ENCODE results near the gene TRABD2B. TPM values are rescaled to one million over a fixed set of nuclear protein-coding genes. Genes with fewer than 3 reads are reported as not detected.

Gene TRABD2B
- total and polyA plus RNA-seq, 2 donors (not counting 3 experiments of a cell fraction or from before 2014, with no cell fraction given) = not detected

DNA sequence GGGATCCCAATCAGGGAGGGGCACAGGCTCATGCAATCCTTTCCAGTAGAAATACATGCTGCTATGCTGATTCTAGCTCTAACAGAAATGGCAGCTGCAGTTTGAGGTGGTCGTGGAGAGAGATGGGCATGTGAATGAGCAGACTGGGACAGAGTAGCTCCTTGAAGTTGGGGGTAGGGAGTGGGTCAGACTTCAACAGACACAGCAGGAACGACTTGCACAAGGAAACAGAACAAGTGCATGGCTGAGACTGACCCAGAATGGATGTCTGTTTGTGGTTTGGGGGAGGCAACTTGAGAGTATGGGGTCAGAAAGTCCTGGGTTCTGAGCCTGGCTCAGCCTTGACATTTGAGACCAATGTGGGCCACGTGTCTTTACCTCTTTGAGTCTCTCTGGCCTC, 25.1 kb upstream of the TRABD2B start:
- Histone ChIP-seq H3K9me3 (replicated peaks; ENCODE audit: control insufficient read depth, insufficient read depth, low read length) (no peaks in the 10 kb centered on the region), H2AFZ (ENCODE audit: low read depth, low read length) (no peak overlapping the region), H3K9me1 (replicated peaks; ENCODE audit: control insufficient read depth, extremely low read depth, insufficient read depth, low read length) (no peaks in the 10 kb centered on the region), H3K27ac (ENCODE audit: insufficient read depth, low read depth, low read length) (no peak overlapping the region), H3K36me3 (ENCODE audit: control insufficient read depth in 2 of 2, extremely low read depth in 1 of 2, insufficient read depth in 2 of 2, low read length in 2 of 2) (no peaks in the 10 kb centered on the region), H4K20me1 (replicated peaks; ENCODE audit: control insufficient read depth, extremely low read depth, insufficient read depth, low read length) (no peaks in the 10 kb centered on the region), H3K9ac (replicated peaks; ENCODE audit: extremely low read depth, insufficient read depth, low read length) (no peak overlapping the region), H3K79me2 (ENCODE audit: control insufficient read depth, insufficient read depth, low read length) (no peaks in the 10 kb centered on the region), H3K4me3 (replicated peaks in 1 of 3; ENCODE audit: insufficient read depth in 1 of 3, low read depth in 1 of 3, low read length in 3 of 3) (no peak overlapping the region), H3K4me2 (ENCODE audit: insufficient read depth, low read length) (no peak overlapping the region), H3K4me1 (ENCODE audit: control insufficient read depth, extremely low read depth, insufficient read depth, low read length) (no peaks in the 10 kb centered on the region), H3K27me3 (ENCODE audit: control insufficient read depth in 2 of 2, insufficient read depth in 2 of 2, low read length in 2 of 2) (no peaks in the 10 kb centered on the region)
- ChIA-PET POLR2A (no interaction called here), CTCF (no interaction called here)
- dilution Hi-C loops (cut with MboI; ENCODE audit: extremely low pct_ligation_motif_present, low sequenced_read_pairs) (no loop called here), intact Hi-C loops (cut with micrococcal nuclease) (no loop called here)
- no peak for FAIRE-seq
- BruUV-seq (replicated peaks) = no TSS peak
- no peak for DNase-seq (ENCODE audit: low read depth, low spot score)
- TF ChIP-seq FOS (IDR thresholded peaks at IDR 0.05; ENCODE audit: borderline replicate concordance, insufficient read depth, low read length) (no peak), CTCF (IDR thresholded peaks at IDR 0.05; ENCODE audit: extremely low read depth in 1 of 2, insufficient read depth in 1 of 2, low read depth in 1 of 2, low read length in 2 of 2) (no peak), MYC (IDR thresholded peaks at IDR 0.05; ENCODE audit: low read depth, low read length) (no peak), JUN (IDR thresholded peaks at IDR 0.05; ENCODE audit: borderline replicate concordance, insufficient read depth, insufficient read length, low read depth) (no peak), POLR2A (IDR thresholded peaks at IDR 0.05; ENCODE audit: low read depth, low read length) (no peak), EZH2 (IDR thresholded peaks at IDR 0.05; ENCODE audit: borderline replicate concordance, low read depth, low read length, severe bottlenecking) (no peak)

- Histone ChIP-seq H3K9me1 (replicated peaks; ENCODE audit: control insufficient read depth, extremely low read depth, insufficient read depth, low read length) (no peaks in the 10 kb centered on the region), H3K79me2 (ENCODE audit: control insufficient read depth, insufficient read depth, low read length) (no peaks in the 10 kb centered on the region), H4K20me1 (replicated peaks; ENCODE audit: control insufficient read depth, extremely low read depth, insufficient read depth, low read length) (no peaks in the 10 kb centered on the region), H3K9me3 (replicated peaks; ENCODE audit: control insufficient read depth, insufficient read depth, low read length) (no peaks in the 10 kb centered on the region), H3K4me2 (ENCODE audit: insufficient read depth, low read length) (no peak overlapping the region), H3K4me1 (ENCODE audit: control insufficient read depth, extremely low read depth, insufficient read depth, low read length) (no peaks in the 10 kb centered on the region), H3K27ac (ENCODE audit: insufficient read depth, low read depth, low read length) (no peak overlapping the region), H3K36me3 (ENCODE audit: control insufficient read depth in 2 of 2, extremely low read depth in 1 of 2, insufficient read depth in 2 of 2, low read length in 2 of 2) (no peaks in the 10 kb centered on the region), H2AFZ (ENCODE audit: low read depth, low read length) (no peak overlapping the region), H3K27me3 (ENCODE audit: control insufficient read depth in 2 of 2, insufficient read depth in 2 of 2, low read length in 2 of 2) (peaks cover 0 to 2% of the 10 kb centered on the region in 2 experiments), H3K4me3 (replicated peaks in 1 of 3; ENCODE audit: insufficient read depth in 1 of 3, low read depth in 1 of 3, low read length in 3 of 3) (no peak overlapping the region), H3K9ac (replicated peaks; ENCODE audit: extremely low read depth, insufficient read depth, low read length) (no peak overlapping the region)
- CTCF ChIA-PET = no interaction called here
- no peak for DNase-seq (ENCODE audit: low read depth, low spot score)
- BruUV-seq (replicated peaks) = no TSS peak
- no peak for TF ChIP-seq MYC (IDR thresholded peaks at IDR 0.05; ENCODE audit: low read depth, low read length)
- no peak for FAIRE-seq
- intact Hi-C loops (cut with micrococcal nuclease) (no loop called here), dilution Hi-C loops (cut with MboI; ENCODE audit: extremely low pct_ligation_motif_present, low sequenced_read_pairs) (no loop called here)
- POLR2A ChIA-PET = no interaction called here
Observed at GRCh38 chr1:48021792-48022191, 24.6 kb upstream of the TRABD2B start.
